ENCODE results near the gene FCER2. TPM values are rescaled to one million over a fixed set of nuclear protein-coding genes. Genes with fewer than 3 reads are reported as not detected.
A peak's percentile ranks its signal among the peaks of the same experiment; 100 is the strongest.

The FCER2 gene
- total RNA-seq, 1 donor from 2014 or later, result 0.46 TPM

DNA sequence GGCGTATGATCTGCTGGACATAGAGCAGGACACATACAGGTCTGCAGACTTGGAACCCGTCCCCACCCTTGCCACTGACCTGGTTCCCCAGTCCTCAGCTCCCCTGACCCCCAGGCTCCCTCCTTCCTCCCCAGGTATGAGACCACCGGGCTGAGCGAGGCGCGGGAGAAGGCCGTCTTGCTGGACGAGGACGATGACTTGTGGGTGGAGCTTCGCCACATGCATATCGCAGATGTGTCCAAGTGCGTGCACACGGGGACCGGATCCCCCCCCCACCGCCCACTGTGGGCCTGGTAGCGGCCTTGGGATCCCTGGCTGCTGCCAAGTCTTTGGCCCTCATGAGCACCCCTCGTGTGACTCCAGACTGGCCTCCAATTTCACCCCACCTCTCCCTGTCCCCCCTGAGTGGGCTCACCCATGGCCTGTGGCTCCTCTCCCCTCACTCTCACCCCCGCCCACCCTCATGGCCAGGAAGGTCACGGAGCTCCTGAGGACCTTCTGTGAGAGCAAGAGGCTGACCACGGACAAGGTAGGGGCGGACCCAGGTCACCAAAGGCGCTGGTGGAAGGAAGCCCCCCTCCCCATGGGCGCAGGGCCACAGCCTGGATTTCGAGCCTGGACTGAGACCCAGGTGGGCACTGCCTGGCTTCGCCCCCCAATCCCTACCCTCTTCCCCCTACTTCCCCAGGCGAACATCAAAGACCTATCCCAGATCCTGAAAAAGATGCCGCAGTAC lies 59.5 kb downstream of the FCER2 start:
- intact Hi-C loops (cut with micrococcal nuclease), result no loop called here
- H3K36me3 Mint-ChIP-seq (ENCODE audit: low read depth), result peaks cover 26% of the 10 kb centered on the region
- no peaks in the 10 kb centered on the region for H3K27me3 Mint-ChIP-seq (ENCODE audit: low read depth)
- peaks cover 14% of the 10 kb centered on the region for H3K4me1 Mint-ChIP-seq (ENCODE audit: low read depth)
- no peaks in the 10 kb centered on the region for H3K9me3 Mint-ChIP-seq
- H3K27ac Mint-ChIP-seq, result no peak overlapping the region
- DNase-seq (ENCODE audit: low spot score), result no peak
- H3K4me3 Mint-ChIP-seq (ENCODE audit: low read depth), result no peak overlapping the region

DNA sequence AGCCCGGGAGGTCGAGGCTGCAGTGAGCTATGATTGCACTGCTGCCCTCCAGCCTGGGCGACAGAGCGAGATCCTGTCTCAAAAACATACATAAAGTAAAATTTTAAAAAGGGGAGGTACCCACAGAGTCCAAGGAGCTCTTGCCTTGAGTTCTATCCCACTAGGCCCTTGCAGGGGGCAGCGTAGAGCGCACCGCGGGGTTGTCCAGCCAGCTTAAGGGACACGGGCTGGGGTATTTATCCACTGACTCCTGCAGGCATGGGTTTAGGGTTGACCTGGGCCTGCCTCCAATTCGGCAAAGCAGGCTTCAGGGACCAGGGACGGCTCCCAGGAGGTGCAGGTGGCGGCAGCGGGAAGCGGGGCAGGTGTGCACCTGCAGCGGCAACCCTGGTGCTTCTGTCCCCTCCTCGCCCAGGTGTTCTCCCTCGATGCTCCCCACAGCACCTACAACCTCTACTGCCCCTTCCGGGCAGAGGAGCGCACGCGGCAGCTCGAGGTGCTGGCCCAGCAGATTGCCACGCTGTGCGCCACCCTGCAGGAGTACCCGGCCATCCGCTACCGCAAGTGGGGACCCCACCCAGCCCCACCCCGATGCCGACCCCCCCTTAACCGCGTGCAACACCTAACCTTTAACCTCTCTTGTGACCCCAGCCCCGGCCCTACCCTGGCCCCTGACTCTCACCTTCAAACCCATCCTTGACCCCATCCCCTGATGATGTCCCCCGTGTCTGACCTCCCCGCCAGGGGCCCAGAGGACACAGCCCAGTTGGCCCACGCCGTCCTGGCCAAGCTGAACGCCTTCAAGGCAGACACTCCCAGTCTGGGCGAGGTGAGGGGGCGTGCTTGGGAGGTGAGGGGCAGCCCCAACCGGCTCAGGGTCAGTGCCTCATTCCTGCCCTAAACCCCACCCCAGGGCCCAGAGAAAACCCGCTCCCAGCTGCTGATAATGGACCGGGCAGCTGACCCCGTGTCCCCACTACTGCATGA lies 60.3 kb downstream of the FCER2 start:
- Mint-ChIP-seq H3K27me3 (ENCODE audit: low read depth) (no peaks in the 10 kb centered on the region), H3K4me1 (ENCODE audit: low read depth) (peaks cover 14% of the 10 kb centered on the region), H3K36me3 (ENCODE audit: low read depth) (peaks cover 26% of the 10 kb centered on the region), H3K27ac (no peak overlapping the region), H3K4me3 (ENCODE audit: low read depth) (no peak overlapping the region), H3K9me3 (no peaks in the 10 kb centered on the region)
- intact Hi-C loops (cut with micrococcal nuclease), result no loop called here
- DNase-seq (ENCODE audit: low spot score), result no peak

DNA sequence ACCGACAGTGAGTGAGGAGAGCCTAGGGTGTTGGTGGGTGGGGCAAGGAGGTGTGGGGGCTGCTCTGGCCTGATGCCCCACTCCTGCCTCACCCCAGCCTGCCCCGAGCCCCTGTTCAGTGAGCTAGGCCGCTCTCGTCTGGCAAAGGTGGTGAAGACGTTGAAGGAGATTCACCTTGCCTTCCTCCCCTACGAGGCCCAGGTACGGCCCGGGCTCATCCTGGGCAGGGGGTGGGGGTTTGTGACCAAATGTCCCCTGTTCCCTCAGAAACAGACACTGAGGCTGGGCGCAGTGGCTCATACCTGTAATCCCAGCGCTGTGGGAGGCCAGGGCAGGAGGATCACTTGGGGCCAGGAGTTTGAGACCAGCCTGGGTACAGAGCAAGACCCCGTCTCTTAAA lies 61.1 kb downstream of the FCER2 start:
- Mint-ChIP-seq H3K27me3 (ENCODE audit: low read depth) (no peaks in the 10 kb centered on the region), H3K36me3 (ENCODE audit: low read depth) (peaks cover 24% of the 10 kb centered on the region), H3K4me3 (ENCODE audit: low read depth) (no peak overlapping the region), H3K4me1 (ENCODE audit: low read depth) (peaks cover 14% of the 10 kb centered on the region), H3K9me3 (no peaks in the 10 kb centered on the region), H3K27ac (no peak overlapping the region)
- intact Hi-C loops (cut with micrococcal nuclease), result no loop called here
- DNase-seq (ENCODE audit: low spot score), result no peak

DNA sequence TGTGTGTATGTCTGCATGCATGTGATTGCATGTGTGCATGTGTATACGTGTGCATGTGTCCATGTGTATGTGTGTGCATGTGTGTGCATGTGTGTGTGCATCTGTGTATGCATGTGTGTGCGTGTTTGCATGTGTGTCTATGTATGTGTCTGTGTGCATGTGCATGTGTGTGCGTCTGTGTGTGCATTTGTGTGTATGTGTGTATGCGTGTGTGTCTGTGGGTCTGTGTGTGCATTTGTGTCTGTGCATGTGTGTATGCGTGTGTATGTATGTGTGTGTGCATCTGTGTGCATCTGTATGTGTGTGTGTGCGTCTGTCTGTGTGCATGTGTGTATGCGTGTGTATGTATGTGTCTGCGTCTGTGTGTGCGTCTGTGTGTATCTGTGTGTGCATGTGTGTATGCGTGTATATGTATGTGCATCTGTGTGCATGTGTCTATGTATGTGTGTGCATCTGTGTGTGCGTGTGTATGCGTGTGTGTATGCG lies 62.0 kb downstream of the FCER2 start:
- no peak overlapping the region for H3K27ac Mint-ChIP-seq
- peaks cover 14% of the 10 kb centered on the region for H3K4me1 Mint-ChIP-seq (ENCODE audit: low read depth)
- no peak for DNase-seq (ENCODE audit: low spot score)
- H3K9me3 Mint-ChIP-seq, result no peaks in the 10 kb centered on the region
- H3K36me3 Mint-ChIP-seq (ENCODE audit: low read depth), result peaks cover 22% of the 10 kb centered on the region
- intact Hi-C loops (cut with micrococcal nuclease), result no loop called here
- no peaks in the 10 kb centered on the region for H3K27me3 Mint-ChIP-seq (ENCODE audit: low read depth)
- no peak overlapping the region for H3K4me3 Mint-ChIP-seq (ENCODE audit: low read depth)

DNA sequence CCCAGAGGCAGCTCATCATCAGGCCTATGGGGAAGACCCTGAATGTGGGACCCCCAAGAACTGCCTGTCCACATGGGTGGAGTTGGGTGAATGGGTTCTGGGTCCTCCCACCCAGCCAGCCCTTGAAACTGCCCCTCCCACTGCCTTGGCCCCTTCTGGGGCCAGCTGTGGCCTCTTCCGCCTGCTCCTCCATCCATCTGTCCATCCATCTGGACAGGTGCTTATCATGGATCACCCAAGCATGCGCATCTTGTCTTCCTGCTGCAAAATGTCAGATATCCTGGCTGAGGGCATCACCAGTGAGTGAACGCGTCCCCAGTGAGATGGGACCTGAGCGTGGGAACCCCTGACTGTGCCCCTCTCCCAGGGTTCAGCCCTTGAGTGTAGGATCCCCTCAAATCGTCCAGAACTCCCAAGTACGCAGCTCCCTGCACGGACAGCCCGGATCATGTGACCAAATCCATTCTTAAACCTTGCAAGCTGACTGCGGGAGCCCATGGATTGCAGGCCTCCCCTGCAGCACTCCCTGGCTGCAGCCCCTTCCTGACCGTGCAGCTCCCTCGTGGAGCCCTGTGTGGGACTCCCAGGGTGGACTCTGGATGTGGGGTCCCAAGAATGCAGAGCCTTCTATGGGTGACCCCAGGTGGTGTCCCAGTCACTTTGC lies 63.0 kb downstream of the FCER2 start:
- H3K36me3 Mint-ChIP-seq (ENCODE audit: low read depth), result peaks cover 14% of the 10 kb centered on the region
- intact Hi-C loops (cut with micrococcal nuclease), result no loop called here
- H3K9me3 Mint-ChIP-seq, result no peaks in the 10 kb centered on the region
- peaks cover 14% of the 10 kb centered on the region for H3K4me1 Mint-ChIP-seq (ENCODE audit: low read depth)
- peak overlapping the region; percentile 24 for H3K4me3 Mint-ChIP-seq (ENCODE audit: low read depth)
- H3K27ac Mint-ChIP-seq, result no peak overlapping the region
- no peak for DNase-seq (ENCODE audit: low spot score)
- no peaks in the 10 kb centered on the region for H3K27me3 Mint-ChIP-seq (ENCODE audit: low read depth)

Other genes starting within 250 kb of the FCER2 start
- 1.3 and 2.5 TPM in 2 replicates for gene PEX11G, start 213.1 kb downstream of the FCER2 start, total RNA-seq
- gene ZNF358, start 186.0 kb downstream of the FCER2 start, total RNA-seq, result 5.3 and 7.9 TPM in 2 replicates
- gene MCOLN1, start 179.5 kb downstream of the FCER2 start, total RNA-seq, result 10.3 and 11.2 TPM in 2 replicates
- 145 and 147 TPM in 2 replicates for gene PNPLA6, start 166.4 kb downstream of the FCER2 start, total RNA-seq
- 0.23 and 0.55 TPM in 2 replicates for gene CAMSAP3, start 106.3 kb downstream of the FCER2 start, total RNA-seq
- 43.0 and 44.3 TPM in 2 replicates for gene XAB2, start 72.6 kb downstream of the FCER2 start, total RNA-seq
- gene PET100, start 72.3 kb downstream of the FCER2 start, total RNA-seq, result 95.7 and 113 TPM in 2 replicates
- gene PCP2, start 68.4 kb downstream of the FCER2 start, total RNA-seq, result 1.2 and 1.6 TPM in 2 replicates
- gene STXBP2, start 65.0 kb downstream of the FCER2 start, total RNA-seq, result 96.3 and 104 TPM in 2 replicates
- gene RETN, start 33.1 kb downstream of the FCER2 start, total RNA-seq, result not detected in 2 replicates
- gene MCEMP1, start 25.0 kb downstream of the FCER2 start, total RNA-seq, result not detected in 2 replicates
- gene TRAPPC5, start 21.3 kb downstream of the FCER2 start, total RNA-seq, result 88.9 and 92.4 TPM in 2 replicates
- gene CLEC4G, start 30.0 kb upstream of the FCER2 start, total RNA-seq, result not detected in 2 replicates
- not detected in 2 replicates for gene CD209, start 45.4 kb upstream of the FCER2 start, total RNA-seq
- gene CLEC4M, start 61.1 kb upstream of the FCER2 start, total RNA-seq, result not detected in 2 replicates
- gene EVI5L, start 128.1 kb upstream of the FCER2 start, total RNA-seq, result 3.8 and 4.5 TPM in 2 replicates
- 0.05 TPM in 1 of 2 replicates, not detected in the other for gene PRR36, start 172.3 kb upstream of the FCER2 start, total RNA-seq
- not detected in 2 replicates for gene LRRC8E, start 186.4 kb upstream of the FCER2 start, total RNA-seq
- 43.0 and 44.6 TPM in 2 replicates for gene MAP2K7, start 201.7 kb upstream of the FCER2 start, total RNA-seq
- gene TGFBR3L, start 212.7 kb upstream of the FCER2 start, total RNA-seq, result 6.3 TPM in 2 replicates
- gene SNAPC2, start 218.2 kb upstream of the FCER2 start, total RNA-seq, result 18.4 and 19.5 TPM in 2 replicates
- 0.50 and 0.53 TPM in 2 replicates for gene CTXN1, start 224.0 kb upstream of the FCER2 start, total RNA-seq
- 79.2 and 90.2 TPM in 2 replicates for gene TIMM44, start 241.5 kb upstream of the FCER2 start, total RNA-seq

Measured in activated T-helper 2 cell treated with anti-CD3 and anti-CD28 coated beads, Interferon-gamma antibody, Interleukin-2, Interleukin-4, amounts not matched to agents 10 μg/mL and 5 μg/mL and 100 μg/mL, durations not matched to agents 14 hours and 24 hours and 36 hours (primary cell).